ENCODE results near the gene INA.
"Not testable (repeated sequence)": the region's sequence is repeated elsewhere in the genome, so short reads cannot be mapped to it uniquely, and the experiment has no call there.

INA gene

GRCh38 chr10:103276896-103277712, at the start of gene INA:
INA (plus strand) TSS chr10:103277138; CDS start chr10:103277212, 74 bp downstream.
- no peak for DNase-seq (ENCODE audit: low read depth)

GRCh38 chr10:103227416-103227815, 49.5 kb upstream of the INA start:
- no peak for DNase-seq (ENCODE audit: low read depth)

GRCh38 chr10:103231047-103231551, 45.8 kb upstream of the INA start:
- peak; percentile 95 for DNase-seq (ENCODE audit: low read depth)

GRCh38 chr10:103232131-103232673, 44.7 kb upstream of the INA start:
- DNase-seq (ENCODE audit: low read depth) = no peak

GRCh38 chr10:103232772-103233488, 44.0 kb upstream of the INA start:
- no peak for DNase-seq (ENCODE audit: low read depth)

- DNase-seq (ENCODE audit: low read depth) = no peak
Measured at GRCh38 chr10:103235775-103236174, 41.2 kb upstream of the INA start.

GRCh38 chr10:103238506-103239252, 38.3 kb upstream of the INA start:
- DNase-seq (ENCODE audit: low read depth) = peak; percentile 33

- no peak for DNase-seq (ENCODE audit: low read depth)
Measured at GRCh38 chr10:103241262-103242011, 35.5 kb upstream of the INA start.

GRCh38 chr10:103244666-103245271, 32.2 kb upstream of the INA start:
- DNase-seq (ENCODE audit: low read depth) = peak; percentile 34

- not testable (repeated sequence) for DNase-seq (ENCODE audit: low read depth)
Measured at GRCh38 chr10:103245587-103245986, 31.4 kb upstream of the INA start, which contains the start of gene RPEL1. RPEL1 (plus strand) TSS chr10:103245887; CDS start chr10:103245997, 110 bp downstream.

GRCh38 chr10:103246324-103246723, 30.6 kb upstream of the INA start:
- no peak for DNase-seq (ENCODE audit: low read depth)

- no peak for DNase-seq (ENCODE audit: low read depth)
Measured at GRCh38 chr10:103254113-103254512, 22.8 kb upstream of the INA start.

GRCh38 chr10:103254538-103255325, 22.2 kb upstream of the INA start:
- no peak for DNase-seq (ENCODE audit: low read depth)

GRCh38 chr10:103256613-103257012, 20.3 kb upstream of the INA start:
- DNase-seq (ENCODE audit: low read depth) = no peak

- no peak for DNase-seq (ENCODE audit: low read depth)
Measured at GRCh38 chr10:103257812-103258211, 19.1 kb upstream of the INA start.

- not testable (repeated sequence) for DNase-seq (ENCODE audit: low read depth)
Measured at GRCh38 chr10:103258928-103259327, 18.0 kb upstream of the INA start.

GRCh38 chr10:103259989-103260388, 16.9 kb upstream of the INA start:
- no peak for DNase-seq (ENCODE audit: low read depth)

- DNase-seq (ENCODE audit: low read depth) = no peak
Measured at GRCh38 chr10:103262229-103262628, 14.7 kb upstream of the INA start.

- DNase-seq (ENCODE audit: low read depth) = no peak
Measured at GRCh38 chr10:103265717-103266329, 11.1 kb upstream of the INA start.

Measured in GM04503 (cell line).